Activated naive CD4-positive, alpha-beta T cell treated with anti-CD3 and anti-CD28 coated beads, Interleukin-2, amount 10 ng/mL, durations not matched to agents 7 days and 5 days (primary cell): ENCODE data around the gene LMX1B.
A peak's percentile ranks its signal among the peaks of the same experiment; 100 is the strongest.
"Not testable (repeated sequence)": the region's sequence is repeated elsewhere in the genome, so short reads cannot be mapped to it uniquely, and the experiment has no call there.

ENCODE experiments used
- CTCF ChIA-PET: fragments of 350-600 bp; sonication (Branson Sonifier 250); formaldehyde crosslinking; loops from one replicate; lab custom pipeline; 2021; ENCODE audit warnings: antibody characterized with exemption; lab: Charles Lee
- DNase-seq: peaks from one replicate; pipeline ENCODE4 v3.0.0-alpha.2; 2020
- H3K27ac Mint-ChIP-seq: one replicate; pipeline ENCODE4 v1.8.0; 2021; ENCODE audit warnings: mild to moderate bottlenecking, moderate library complexity, mixed read lengths
- H3K27me3 Mint-ChIP-seq: one replicate; pipeline ENCODE4 v1.8.0; 2021; ENCODE audit warnings: mild to moderate bottlenecking, mixed read lengths
- H3K36me3 Mint-ChIP-seq: one replicate; pipeline ENCODE4 v1.8.0; 2021; ENCODE audit warnings: mixed read lengths
- H3K4me1 Mint-ChIP-seq: one replicate; pipeline ENCODE4 v1.8.0; 2021; ENCODE audit warnings: mixed read lengths
- H3K4me3 Mint-ChIP-seq: one replicate; pipeline ENCODE4 v1.8.0; 2021; ENCODE audit warnings: mild to moderate bottlenecking, moderate library complexity, mixed read lengths
- H3K9me3 Mint-ChIP-seq: one replicate; pipeline ENCODE4 v1.8.0; 2021; ENCODE audit warnings: mixed read lengths

The LMX1B gene

GRCh38 chr9:126722252-126722921 is 108.7 kb downstream of the LMX1B start:
- Mint-ChIP-seq H3K27ac (peak overlapping the region; percentile 90), H3K4me1 (peaks cover 48% of the 10 kb centered on the region), H3K9me3 (no peaks in the 10 kb centered on the region), H3K27me3 (peaks cover 7% of the 10 kb centered on the region), H3K4me3 (peak overlapping the region; percentile 88), H3K36me3 (peaks cover 1% of the 10 kb centered on the region)
- CTCF ChIA-PET = interaction anchor here (1.7 kb wide), 1 partner anchor 57 kb away, joined by 4 read pairs; no protein-coding TSS in a partner anchor
- DNase-seq = peak; percentile 92

GRCh38 chr9:126722922-126723806 is 109.4 kb downstream of the LMX1B start:
- Mint-ChIP-seq H3K9me3 (no peaks in the 10 kb centered on the region), H3K27me3 (peaks cover 7% of the 10 kb centered on the region), H3K4me3 (peak overlapping the region; percentile 88), H3K36me3 (peaks cover 1% of the 10 kb centered on the region), H3K4me1 (peaks cover 48% of the 10 kb centered on the region), H3K27ac (peak overlapping the region; percentile 98)
- CTCF ChIA-PET = interaction anchor here (1.0 to 2.9 kb wide), 3 partner anchors 16 to 59 kb away, joined by 4 to 17 read pairs (median 6); no protein-coding TSS in a partner anchor
- DNase-seq = peak; percentile 87

DNA sequence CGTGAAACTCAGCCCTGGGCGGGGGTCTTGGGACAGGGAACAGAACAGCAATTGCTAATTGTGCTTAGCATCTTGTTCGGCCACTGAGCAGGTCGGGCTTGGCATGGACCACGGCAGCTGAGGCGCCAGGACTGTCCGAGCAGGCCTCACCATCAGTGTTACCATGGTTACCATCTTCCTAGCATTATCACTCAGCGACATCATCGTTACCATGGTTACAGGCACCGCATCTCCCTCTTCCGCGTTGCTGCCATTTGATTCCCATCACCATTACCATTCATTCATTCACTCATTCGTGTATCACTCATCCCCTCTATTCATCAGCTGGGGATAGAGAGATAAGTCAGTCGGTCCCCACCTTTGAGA is 110.1 kb downstream of the LMX1B start:
- Mint-ChIP-seq H3K27me3 (peaks cover 7% of the 10 kb centered on the region), H3K4me1 (peaks cover 45% of the 10 kb centered on the region), H3K27ac (peak overlapping the region; percentile 98), H3K9me3 (no peaks in the 10 kb centered on the region), H3K36me3 (peaks cover 1% of the 10 kb centered on the region), H3K4me3 (peak overlapping the region; percentile 88)
- no peak for DNase-seq
- CTCF ChIA-PET = interaction anchor here (1.0 to 2.9 kb wide), 5 partner anchors 17 to 58 kb away, joined by 3 to 17 read pairs (median 4); no protein-coding TSS in a partner anchor

DNA sequence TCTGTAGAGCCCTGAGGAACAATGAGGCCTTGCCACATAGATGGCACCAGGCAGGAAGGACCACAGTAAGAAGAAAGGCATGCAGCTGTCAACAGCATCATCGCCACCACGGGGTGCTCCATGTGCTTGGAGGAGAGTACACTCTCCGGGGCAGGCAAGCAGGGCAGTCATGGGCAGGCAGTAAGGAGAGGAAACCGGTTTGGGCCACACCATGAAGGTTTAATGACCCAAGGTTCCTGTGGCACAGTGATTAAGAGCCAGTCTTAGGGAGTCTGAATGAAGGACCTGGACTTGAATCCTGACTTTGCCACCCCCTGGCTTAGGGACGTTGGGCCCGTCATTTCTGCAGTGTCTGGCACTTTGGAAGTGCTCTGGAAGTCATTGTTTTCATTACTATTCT is 110.5 kb downstream of the LMX1B start:
- CTCF ChIA-PET = interaction anchor here (1.1 to 2.9 kb wide), 4 partner anchors 17 to 56 kb away, joined by 3 to 17 read pairs (median 4); no protein-coding TSS in a partner anchor
- Mint-ChIP-seq H3K36me3 (peaks cover 1% of the 10 kb centered on the region), H3K9me3 (no peaks in the 10 kb centered on the region), H3K27me3 (peaks cover 7% of the 10 kb centered on the region), H3K4me3 (peak overlapping the region; percentile 88), H3K4me1 (peaks cover 41% of the 10 kb centered on the region), H3K27ac (no peak overlapping the region)
- no peak for DNase-seq

GRCh38 chr9:126725485-126725884 is 111.8 kb downstream of the LMX1B start:
- H3K4me1 Mint-ChIP-seq = peaks cover 28% of the 10 kb centered on the region
- H3K27ac Mint-ChIP-seq, H3K4me3 Mint-ChIP-seq, H3K9me3 Mint-ChIP-seq, DNase-seq, H3K27me3 Mint-ChIP-seq, H3K36me3 Mint-ChIP-seq: not testable (repeated sequence)
- CTCF ChIA-PET = interaction anchor here (2.9 kb wide), 1 partner anchor 19 kb away, joined by 17 read pairs; no protein-coding TSS in a partner anchor

- H3K27me3 Mint-ChIP-seq, H3K9me3 Mint-ChIP-seq, CTCF ChIA-PET, H3K4me1 Mint-ChIP-seq, H3K4me3 Mint-ChIP-seq, H3K27ac Mint-ChIP-seq, H3K36me3 Mint-ChIP-seq, DNase-seq: not testable (repeated sequence)
Observed at GRCh38 chr9:126728210-126728609, 114.5 kb downstream of the LMX1B start.

DNA sequence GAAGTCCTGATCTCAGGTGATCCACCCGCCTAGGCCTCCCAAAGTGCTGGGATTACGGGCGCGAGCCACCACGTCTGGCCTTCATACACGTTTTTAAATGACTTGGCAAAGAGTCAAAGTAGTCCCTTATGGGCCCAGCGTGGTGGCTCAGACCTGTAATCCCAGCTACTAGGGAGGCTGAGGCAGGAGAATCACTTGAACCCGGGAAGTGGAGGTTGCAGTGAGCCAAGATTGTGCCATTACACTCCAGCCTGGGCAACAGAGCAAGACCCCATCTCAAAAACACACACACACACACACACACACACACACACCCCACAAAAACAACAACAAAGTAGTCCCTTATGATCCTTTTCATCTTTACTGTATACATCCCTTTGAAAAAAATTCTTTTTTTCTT is 116.9 kb downstream of the LMX1B start:
- H3K36me3 Mint-ChIP-seq, DNase-seq, H3K4me3 Mint-ChIP-seq, CTCF ChIA-PET, H3K27ac Mint-ChIP-seq, H3K4me1 Mint-ChIP-seq: not testable (repeated sequence)
- Mint-ChIP-seq H3K27me3 (peaks cover 26% of the 10 kb centered on the region), H3K9me3 (peaks cover 16% of the 10 kb centered on the region)

DNA sequence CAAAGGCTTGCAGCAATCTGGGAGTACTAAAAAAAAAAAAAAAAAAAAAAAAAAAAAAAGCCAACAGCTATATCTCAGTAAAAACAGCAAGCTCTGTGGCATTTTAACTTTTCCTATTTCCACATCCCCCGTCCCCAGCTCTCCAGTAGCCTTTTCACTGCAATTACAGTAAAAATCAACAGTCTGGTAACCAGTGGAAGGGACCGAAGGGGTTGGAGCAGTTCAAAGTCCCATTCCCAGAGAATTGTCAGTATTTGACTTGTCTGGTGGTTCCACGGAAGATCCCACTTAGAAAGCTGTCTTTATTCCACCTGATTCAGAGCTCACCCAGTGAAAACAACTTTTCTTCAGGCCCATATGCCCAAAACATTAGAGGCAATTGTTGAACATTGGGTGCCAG is 119.3 kb downstream of the LMX1B start:
- H3K4me3 Mint-ChIP-seq = no peak overlapping the region
- peaks cover 21% of the 10 kb centered on the region for H3K9me3 Mint-ChIP-seq
- CTCF ChIA-PET = interaction anchor here (0.8 to 1.4 kb wide), 3 partner anchors 12 to 26 kb away, joined by 3 to 4 read pairs (median 4); no protein-coding TSS in a partner anchor
- H3K27me3 Mint-ChIP-seq = peaks cover 22% of the 10 kb centered on the region
- H3K27ac Mint-ChIP-seq = no peak overlapping the region
- no peaks in the 10 kb centered on the region for H3K4me1 Mint-ChIP-seq
- H3K36me3 Mint-ChIP-seq = peaks cover 4% of the 10 kb centered on the region
- no peak for DNase-seq

DNA sequence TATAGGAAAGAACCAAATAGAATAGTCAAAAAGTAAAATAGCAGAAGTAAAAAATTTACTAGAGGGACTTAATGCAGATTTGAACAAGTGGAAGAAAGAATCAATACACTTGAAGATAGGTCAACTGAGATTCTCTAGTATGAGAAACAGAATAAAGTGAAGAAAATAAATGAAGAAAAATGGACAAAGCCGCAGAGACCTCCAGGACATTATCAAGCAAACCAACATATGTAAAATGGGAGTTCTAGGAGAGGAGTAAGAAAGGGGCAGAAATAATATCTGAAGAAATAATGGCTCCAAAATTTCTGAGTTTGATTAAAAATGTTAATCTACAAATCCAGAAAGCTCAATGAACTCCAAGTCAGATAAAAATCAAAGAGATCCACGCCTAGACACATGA is 121.1 kb downstream of the LMX1B start:
- Mint-ChIP-seq H3K36me3 (peaks cover 4% of the 10 kb centered on the region), H3K4me1 (no peaks in the 10 kb centered on the region)
- CTCF ChIA-PET = interaction anchor here (1.0 to 1.1 kb wide), 2 partner anchors 9 to 28 kb away, joined by 4 read pairs; no protein-coding TSS in a partner anchor

GRCh38 chr9:126735482-126735881 is 121.8 kb downstream of the LMX1B start:
- Mint-ChIP-seq H3K9me3 (peaks cover 24% of the 10 kb centered on the region), H3K4me3 (no peak overlapping the region), H3K27ac (no peak overlapping the region), H3K36me3 (peaks cover 4% of the 10 kb centered on the region), H3K4me1 (no peaks in the 10 kb centered on the region), H3K27me3 (peaks cover 37% of the 10 kb centered on the region)
- DNase-seq = no peak
- CTCF ChIA-PET = interaction anchor here (1.0 to 1.1 kb wide), 2 partner anchors 9 to 29 kb away, joined by 4 read pairs; no protein-coding TSS in a partner anchor

More for the DNA sequence above, 121.1 kb downstream of the LMX1B start:
- H3K27ac Mint-ChIP-seq = no peak overlapping the region
- DNase-seq = no peak
- H3K27me3 Mint-ChIP-seq = peaks cover 32% of the 10 kb centered on the region
- peaks cover 24% of the 10 kb centered on the region for H3K9me3 Mint-ChIP-seq
- no peak overlapping the region for H3K4me3 Mint-ChIP-seq

- DNase-seq = no peak
- H3K9me3 Mint-ChIP-seq = peaks cover 24% of the 10 kb centered on the region
- H3K27ac Mint-ChIP-seq = no peak overlapping the region
- no peaks in the 10 kb centered on the region for H3K4me1 Mint-ChIP-seq
- H3K4me3 Mint-ChIP-seq = no peak overlapping the region
- CTCF ChIA-PET = no interaction called here
- H3K36me3 Mint-ChIP-seq = peaks cover 4% of the 10 kb centered on the region
- peaks cover 37% of the 10 kb centered on the region for H3K27me3 Mint-ChIP-seq
Observed at GRCh38 chr9:126738553-126738952, 124.8 kb downstream of the LMX1B start.

GRCh38 chr9:126743041-126743440 is 129.3 kb downstream of the LMX1B start:
- H3K27ac Mint-ChIP-seq = no peak overlapping the region
- peaks cover 21% of the 10 kb centered on the region for H3K27me3 Mint-ChIP-seq
- H3K4me1 Mint-ChIP-seq = peaks cover 25% of the 10 kb centered on the region
- H3K36me3 Mint-ChIP-seq = no peaks in the 10 kb centered on the region
- no peak overlapping the region for H3K4me3 Mint-ChIP-seq
- no peak for DNase-seq
- CTCF ChIA-PET = interaction anchor here (0.6 to 1.3 kb wide), 2 partner anchors 37 to 38 kb away, joined by 3 to 5 read pairs; no protein-coding TSS in a partner anchor
- H3K9me3 Mint-ChIP-seq = peaks cover 3% of the 10 kb centered on the region

GRCh38 chr9:126745574-126746411 is 132.1 kb downstream of the LMX1B start:
- H3K4me3 Mint-ChIP-seq = no peak overlapping the region
- H3K27me3 Mint-ChIP-seq = peaks cover 7% of the 10 kb centered on the region
- CTCF ChIA-PET = interaction anchor here (4.2 kb wide), 1 partner anchor 39 kb away, joined by 19 read pairs; no protein-coding TSS in a partner anchor
- no peaks in the 10 kb centered on the region for H3K9me3 Mint-ChIP-seq
- H3K36me3 Mint-ChIP-seq = no peaks in the 10 kb centered on the region
- peak overlapping the region; percentile 2 for H3K27ac Mint-ChIP-seq
- DNase-seq = peak; percentile 38
- peaks cover 42% of the 10 kb centered on the region for H3K4me1 Mint-ChIP-seq
